ENCODE measurements around the gene SCAF1. TPM values are rescaled to one million over a fixed set of nuclear protein-coding genes. Genes with fewer than 3 reads are reported as not detected.
"Not testable (repeated sequence)": the region's sequence is repeated elsewhere in the genome, so short reads cannot be mapped to it uniquely, and the experiment has no call there.

Gene SCAF1
- total and polyA plus RNA-seq, 2 experiments from 2014 or later = 19.7 to 53.7 TPM

DNA sequence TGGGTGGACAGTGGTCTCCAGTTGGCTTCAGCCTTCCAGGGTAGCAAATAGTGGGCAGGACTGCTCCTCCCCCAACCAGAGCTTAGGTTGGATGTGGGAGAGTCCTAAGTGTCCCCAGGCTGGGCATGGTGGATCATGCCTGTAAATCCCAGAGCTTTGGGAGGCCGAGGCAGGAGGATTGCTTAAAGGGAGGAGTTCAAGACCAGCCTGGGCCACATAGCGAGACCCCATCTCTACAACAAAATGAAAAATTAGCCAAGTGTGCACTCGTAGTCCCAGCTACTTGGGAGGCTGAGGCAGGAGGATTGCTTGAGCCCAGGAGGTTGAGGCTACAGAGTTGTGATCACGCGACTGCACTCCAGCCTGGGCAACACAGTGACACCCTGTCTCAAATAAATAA lies 9.4 kb upstream of the SCAF1 start (continued):
- TF ChIP-seq STAT1 (IDR thresholded peaks at IDR 0.05; ENCODE audit: unreplicated experiment) (no peak), JUNB (IDR thresholded peaks at IDR 0.05; ENCODE audit: unreplicated experiment) (no peak), EZH2phosphoT487 (IDR thresholded peaks at IDR 0.05; ENCODE audit: unreplicated experiment) (no peak)
- TF ChIP-seq, protein P1, sequence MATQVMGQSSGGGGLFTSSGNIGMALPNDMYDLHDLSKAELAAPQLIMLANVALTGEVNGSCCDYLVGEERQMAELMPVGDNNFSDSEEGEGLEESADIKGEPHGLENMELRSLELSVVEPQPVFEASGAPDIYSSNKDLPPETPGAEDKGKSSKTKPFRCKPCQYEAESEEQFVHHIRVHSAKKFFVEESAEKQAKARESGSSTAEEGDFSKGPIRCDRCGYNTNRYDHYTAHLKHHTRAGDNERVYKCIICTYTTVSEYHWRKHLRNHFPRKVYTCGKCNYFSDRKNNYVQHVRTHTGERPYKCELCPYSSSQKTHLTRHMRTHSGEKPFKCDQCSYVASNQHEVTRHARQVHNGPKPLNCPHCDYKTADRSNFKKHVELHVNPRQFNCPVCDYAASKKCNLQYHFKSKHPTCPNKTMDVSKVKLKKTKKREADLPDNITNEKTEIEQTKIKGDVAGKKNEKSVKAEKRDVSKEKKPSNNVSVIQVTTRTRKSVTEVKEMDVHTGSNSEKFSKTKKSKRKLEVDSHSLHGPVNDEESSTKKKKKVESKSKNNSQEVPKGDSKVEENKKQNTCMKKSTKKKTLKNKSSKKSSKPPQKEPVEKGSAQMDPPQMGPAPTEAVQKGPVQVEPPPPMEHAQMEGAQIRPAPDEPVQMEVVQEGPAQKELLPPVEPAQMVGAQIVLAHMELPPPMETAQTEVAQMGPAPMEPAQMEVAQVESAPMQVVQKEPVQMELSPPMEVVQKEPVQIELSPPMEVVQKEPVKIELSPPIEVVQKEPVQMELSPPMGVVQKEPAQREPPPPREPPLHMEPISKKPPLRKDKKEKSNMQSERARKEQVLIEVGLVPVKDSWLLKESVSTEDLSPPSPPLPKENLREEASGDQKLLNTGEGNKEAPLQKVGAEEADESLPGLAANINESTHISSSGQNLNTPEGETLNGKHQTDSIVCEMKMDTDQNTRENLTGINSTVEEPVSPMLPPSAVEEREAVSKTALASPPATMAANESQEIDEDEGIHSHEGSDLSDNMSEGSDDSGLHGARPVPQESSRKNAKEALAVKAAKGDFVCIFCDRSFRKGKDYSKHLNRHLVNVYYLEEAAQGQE (IDR thresholded peaks at IDR 0.05; ENCODE audit: unreplicated experiment) = no peak

DNA sequence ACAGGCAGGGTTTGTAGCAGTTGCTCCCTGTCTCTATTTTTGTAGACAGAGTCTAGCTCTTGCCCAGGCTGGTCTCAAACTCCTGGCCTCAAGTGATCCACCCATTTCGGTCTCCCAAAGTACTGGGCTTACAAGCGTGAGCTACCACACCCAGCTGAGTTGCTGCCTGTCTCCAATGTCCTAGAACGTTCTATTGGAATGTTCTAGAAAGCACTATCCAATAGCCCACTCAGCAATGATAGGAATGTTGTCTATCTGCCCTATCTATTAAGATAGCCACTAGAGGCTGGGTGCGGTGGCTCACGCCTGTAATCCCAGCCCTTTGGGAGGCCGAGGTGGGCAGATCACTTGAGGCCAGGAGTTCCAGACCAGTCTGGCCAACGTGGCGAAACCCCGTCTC lies 8.7 kb upstream of the SCAF1 start:
- ATAC-seq; H3K9me3 Mint-ChIP-seq; H3K27ac ChIP-seq (ENCODE audit: low read depth); H3K79me2 ChIP-seq (replicated peaks; ENCODE audit: insufficient read depth); H3K36me3 ChIP-seq (ENCODE audit: insufficient read depth); H2AFZ ChIP-seq; H3K27me3 ChIP-seq (ENCODE audit: insufficient read depth); H3K9me2 ChIP-seq (ENCODE audit: insufficient read depth); H3K36me3 Mint-ChIP-seq (ENCODE audit: low read depth); H4K20me1 ChIP-seq (replicated peaks; ENCODE audit: insufficient read depth); H3K4me3 ChIP-seq; H3K4me3 Mint-ChIP-seq; H3K27ac Mint-ChIP-seq; H3K4me2 ChIP-seq: not testable (repeated sequence)
- Mint-ChIP-seq H3K4me1 (peaks cover 33% of the 10 kb centered on the region), H3K27me3 (ENCODE audit: insufficient read depth, low read depth, poor library complexity) (peaks cover 29% of the 10 kb centered on the region)
- peaks cover 33% of the 10 kb centered on the region for H3F3A ChIP-seq (replicated peaks; ENCODE audit: low read depth)
- peaks cover 21% of the 10 kb centered on the region; the same call in 1 of the 2 replicates for H3K4me1 ChIP-seq (ENCODE audit: insufficient read depth)
- peak; percentile 50 for DNase-seq (ENCODE audit: low spot score)

DNA sequence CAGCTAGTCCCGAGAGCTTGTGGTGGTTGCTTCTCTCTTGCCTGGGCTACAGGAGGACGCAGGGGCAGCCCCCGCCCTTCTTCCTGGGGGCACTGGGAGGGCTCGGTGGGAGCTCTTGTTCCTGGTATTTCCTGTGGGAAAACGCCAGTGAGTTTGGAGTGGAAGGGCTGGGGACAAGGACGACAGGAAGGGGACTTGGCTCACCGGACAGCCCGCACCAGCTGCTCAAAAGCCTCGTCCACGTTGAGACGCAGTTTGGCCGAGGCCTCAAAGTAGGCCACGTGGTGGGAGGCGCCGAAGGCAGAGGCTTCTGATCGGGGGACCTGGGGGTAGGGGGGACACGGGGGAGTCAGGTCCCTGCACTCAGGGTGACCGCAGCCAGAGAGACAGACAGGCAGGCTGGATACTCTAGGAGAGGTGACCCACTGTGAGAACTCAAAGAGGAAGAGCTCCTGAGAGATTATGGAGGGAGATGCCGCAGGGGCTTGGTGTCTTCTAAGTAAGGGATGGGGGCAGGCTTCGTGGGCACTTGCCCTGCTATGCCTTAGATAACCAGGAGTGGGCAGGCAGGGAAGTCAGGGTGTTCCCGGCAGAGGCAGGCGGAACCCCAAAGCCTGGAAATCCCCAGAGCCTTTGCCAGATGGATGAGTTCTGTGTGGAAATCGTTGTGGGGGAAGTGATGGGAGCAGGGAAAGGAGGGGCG lies 6.3 kb upstream of the SCAF1 start:
- Histone ChIP-seq H3K27me3 (ENCODE audit: insufficient read depth) (peaks cover 11% of the 10 kb centered on the region; the same call in 1 of the 2 replicates), H4K20me1 (replicated peaks; ENCODE audit: insufficient read depth) (0 out of 2 replicates have a peak, but pooled peaks cover 2% of the 10 kb centered on the region), H3F3A (replicated peaks; ENCODE audit: low read depth) (peaks cover 23% of the 10 kb centered on the region), H3K27ac (ENCODE audit: low read depth) (no peak overlapping the region), H3K4me1 (ENCODE audit: insufficient read depth) (peaks cover 34% of the 10 kb centered on the region; the same call in 1 of the 2 replicates), H3K9me2 (ENCODE audit: insufficient read depth) (no peaks in the 10 kb centered on the region), H2AFZ (no peak overlapping the region), H3K4me2 (no peak overlapping the region), H3K36me3 (ENCODE audit: insufficient read depth) (no peaks in the 10 kb centered on the region), H3K79me2 (replicated peaks; ENCODE audit: insufficient read depth) (no peaks in the 10 kb centered on the region), H3K4me3 (no peak overlapping the region)
- H3K27ac Mint-ChIP-seq = 0 out of 2 replicates have a peak overlapping the region, but pooled peaks have one; percentile 42
- H3K4me1 Mint-ChIP-seq = peaks cover 46% of the 10 kb centered on the region
- H3K36me3 Mint-ChIP-seq (ENCODE audit: low read depth) = no peaks in the 10 kb centered on the region
- ATAC-seq = no peak
- peak; percentile 38 for DNase-seq (ENCODE audit: low spot score)
- peaks cover 2% of the 10 kb centered on the region; the same call in 1 of the 3 replicates for H3K9me3 Mint-ChIP-seq
- H3K4me3 Mint-ChIP-seq = no peak overlapping the region; the same call in 2 of the 3 replicates
- peaks cover 44% of the 10 kb centered on the region for H3K27me3 Mint-ChIP-seq (ENCODE audit: insufficient read depth, low read depth, poor library complexity)
- TF ChIP-seq, protein P2, sequence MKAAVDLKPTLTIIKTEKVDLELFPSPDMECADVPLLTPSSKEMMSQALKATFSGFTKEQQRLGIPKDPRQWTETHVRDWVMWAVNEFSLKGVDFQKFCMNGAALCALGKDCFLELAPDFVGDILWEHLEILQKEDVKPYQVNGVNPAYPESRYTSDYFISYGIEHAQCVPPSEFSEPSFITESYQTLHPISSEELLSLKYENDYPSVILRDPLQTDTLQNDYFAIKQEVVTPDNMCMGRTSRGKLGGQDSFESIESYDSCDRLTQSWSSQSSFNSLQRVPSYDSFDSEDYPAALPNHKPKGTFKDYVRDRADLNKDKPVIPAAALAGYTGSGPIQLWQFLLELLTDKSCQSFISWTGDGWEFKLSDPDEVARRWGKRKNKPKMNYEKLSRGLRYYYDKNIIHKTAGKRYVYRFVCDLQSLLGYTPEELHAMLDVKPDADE (IDR thresholded peaks at IDR 0.05) = no peak
- TF ChIP-seq, protein P3, sequence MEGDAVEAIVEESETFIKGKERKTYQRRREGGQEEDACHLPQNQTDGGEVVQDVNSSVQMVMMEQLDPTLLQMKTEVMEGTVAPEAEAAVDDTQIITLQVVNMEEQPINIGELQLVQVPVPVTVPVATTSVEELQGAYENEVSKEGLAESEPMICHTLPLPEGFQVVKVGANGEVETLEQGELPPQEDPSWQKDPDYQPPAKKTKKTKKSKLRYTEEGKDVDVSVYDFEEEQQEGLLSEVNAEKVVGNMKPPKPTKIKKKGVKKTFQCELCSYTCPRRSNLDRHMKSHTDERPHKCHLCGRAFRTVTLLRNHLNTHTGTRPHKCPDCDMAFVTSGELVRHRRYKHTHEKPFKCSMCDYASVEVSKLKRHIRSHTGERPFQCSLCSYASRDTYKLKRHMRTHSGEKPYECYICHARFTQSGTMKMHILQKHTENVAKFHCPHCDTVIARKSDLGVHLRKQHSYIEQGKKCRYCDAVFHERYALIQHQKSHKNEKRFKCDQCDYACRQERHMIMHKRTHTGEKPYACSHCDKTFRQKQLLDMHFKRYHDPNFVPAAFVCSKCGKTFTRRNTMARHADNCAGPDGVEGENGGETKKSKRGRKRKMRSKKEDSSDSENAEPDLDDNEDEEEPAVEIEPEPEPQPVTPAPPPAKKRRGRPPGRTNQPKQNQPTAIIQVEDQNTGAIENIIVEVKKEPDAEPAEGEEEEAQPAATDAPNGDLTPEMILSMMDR (conservative IDR thresholded peaks at IDR 0.05; ENCODE audit: low read depth in 2 of 2) = 0 out of 4 replicates have a peak, but pooled peaks of 1 of the 2 experiments have one; percentile 3

All from GM23338 (cell line).